H1 (cell line): ENCODE data around the gene CHD5. TPM values are rescaled to one million over a fixed set of nuclear protein-coding genes. Genes with fewer than 3 reads are reported as not detected.

ENCODE experiments used
- CTCF ChIA-PET: fragments of 300-600 bp; sonication (Branson Sonifier 250); formaldehyde crosslinking; loops from one replicate; lab custom pipeline; 2021; ENCODE audit not compliant: partially characterized antibody; lab: Charles Lee
- POLR2A ChIA-PET: fragments of 300-600 bp; sonication (Branson Sonifier 250); formaldehyde crosslinking; loops from one replicate; lab custom pipeline; 2021; ENCODE audit warnings: inconsistent platforms; ENCODE audit not compliant: partially characterized antibody; lab: Charles Lee
- DNase-seq, 2 experiments: peaks; one replicate each; pipeline versions ENCODE4 v3.0.0 to v3.0.0-alpha.2; 2010 to 2022; ENCODE audit warnings: low spot score in 2 of 2, low read depth in 1 of 2, mixed read lengths in 1 of 2
- FAIRE-seq: peaks from 2 replicates; lab custom pipeline; 2011; peaks lifted over from hg19 to GRCh38; lab: Jason Lieb, UNC
- H2AFZ ChIP-seq: 2 replicates; pipeline ENCODE4 v1.8.1; 2012; ENCODE audit warnings: low read length, inconsistent platforms
- H2AK5ac ChIP-seq: 2 replicates; pipeline ENCODE4 v1.6.1; 2013; ENCODE audit warnings: low read depth, low read length
- H2BK120ac ChIP-seq: replicated peaks from 2 replicates; pipeline ENCODE3; 2013; ENCODE audit warnings: low read depth, low read length, inconsistent platforms
- H2BK12ac ChIP-seq: 2 replicates; pipeline ENCODE4 v1.6.1; 2013; ENCODE audit warnings: low read depth, low read length
- H2BK15ac ChIP-seq: 2 replicates; pipeline ENCODE4 v1.6.1; 2013; ENCODE audit warnings: low read length
- H2BK20ac ChIP-seq: 2 replicates; pipeline ENCODE4 v1.6.1; 2013; ENCODE audit warnings: low read length
- H2BK5ac ChIP-seq: 2 replicates; pipeline ENCODE4 v1.6.1; 2013; ENCODE audit warnings: low read depth, low read length
- H3K14ac ChIP-seq: 2 replicates; pipeline ENCODE4 v1.6.1; 2013; ENCODE audit warnings: inconsistent platforms; ENCODE audit not compliant: insufficient read length
- H3K18ac ChIP-seq: 2 replicates; pipeline ENCODE4 v1.6.1; 2013; ENCODE audit warnings: low read length; ENCODE audit errors: extremely low read depth
- H3K23ac ChIP-seq: 2 replicates; pipeline ENCODE4 v1.6.1; 2013; ENCODE audit warnings: inconsistent platforms; ENCODE audit not compliant: insufficient read length
- H3K23me2 ChIP-seq: 2 replicates; pipeline ENCODE4 v1.6.1; 2013; ENCODE audit warnings: low read depth, low read length
- H3K27ac ChIP-seq: 2 replicates; pipeline ENCODE4 v1.6.1; 2011; ENCODE audit warnings: low read depth, low read length, inconsistent platforms
- H3K27me3 ChIP-seq, 4 experiments: replicated peaks in 1 of 4; 1 replicate in 1 of 4; 2 replicates in 3 of 4; pipeline versions ENCODE4 v1.6.1 to v1.8.1; 2011 to 2013; ENCODE audit warnings: low read length in 3 of 4, mild to moderate bottlenecking in 3 of 4, inconsistent platforms in 2 of 4, mixed read lengths in 2 of 4, moderate library complexity in 1 of 4; ENCODE audit not compliant: control insufficient read depth in 3 of 4, insufficient read depth in 3 of 4; ENCODE audit errors: extremely low read depth in 1 of 4
- H3K36me3 ChIP-seq, 4 experiments: 2 replicates each; pipeline versions ENCODE4 v1.6.1 to v1.8.1; 2011 to 2013; ENCODE audit warnings: mild to moderate bottlenecking in 4 of 4, low read length in 3 of 4, moderate library complexity in 2 of 4, control low read depth in 1 of 4, inconsistent platforms in 1 of 4; ENCODE audit not compliant: insufficient read depth in 4 of 4, control insufficient read depth in 2 of 4
- H3K4ac ChIP-seq: replicated peaks from 2 replicates; pipeline ENCODE3; 2013; ENCODE audit warnings: low read length, low read depth, mixed read lengths, inconsistent platforms; ENCODE audit not compliant: insufficient read length
- H3K4me1 ChIP-seq, 4 experiments: replicated peaks in 1 of 4; 1 replicate in 1 of 4; 2 replicates in 3 of 4; pipeline versions ENCODE4 v1.6.1 to v1.8.1; 2011 to 2013; ENCODE audit warnings: low read length in 3 of 4, inconsistent platforms in 2 of 4, mixed read lengths in 1 of 4; ENCODE audit not compliant: insufficient read depth in 4 of 4, control insufficient read depth in 3 of 4
- H3K4me2 ChIP-seq, 2 experiments: 2 replicates each; pipeline versions ENCODE4 v1.6.1 to v1.8.1; 2011 to 2013; ENCODE audit warnings: low read depth in 2 of 2, low read length in 2 of 2, control low read depth in 1 of 2, inconsistent platforms in 1 of 2, mild to moderate bottlenecking in 1 of 2; ENCODE audit not compliant: insufficient read depth in 1 of 2
- H3K4me3 ChIP-seq, 4 experiments: fragments of 200-600, 300-600 bp in 1 of 4; sonication (generic), shearing (Covaris generic), sonication (Bioruptor Twin) in 1 of 4; 2 replicates each; pipeline versions ENCODE4 v1.5.1 to v1.8.1; 2011 to 2016; ENCODE audit warnings: low read length in 4 of 4, low read depth in 3 of 4, control low read depth in 2 of 4, inconsistent platforms in 2 of 4, mild to moderate bottlenecking in 2 of 4, mixed read lengths in 1 of 4, moderate library complexity in 1 of 4; ENCODE audit not compliant: insufficient read depth in 2 of 4; ENCODE audit errors: extremely low read depth in 1 of 4
- H3K56ac ChIP-seq: replicated peaks from 2 replicates; pipeline ENCODE3; 2013; ENCODE audit warnings: low read depth, mild to moderate bottlenecking, mixed read lengths, low read length, inconsistent platforms; ENCODE audit not compliant: insufficient read length
- H3K79me1 ChIP-seq: 2 replicates; pipeline ENCODE4 v1.6.1; 2013; ENCODE audit warnings: low read depth, low read length, control low read depth
- H3K79me2 ChIP-seq, 2 experiments: 2 replicates each; pipeline versions ENCODE4 v1.6.1 to v1.8.1; 2012 to 2013; ENCODE audit warnings: low read length in 2 of 2, mild to moderate bottlenecking in 2 of 2, inconsistent platforms in 1 of 2; ENCODE audit not compliant: insufficient read depth in 2 of 2, control insufficient read depth in 1 of 2
- H3K9ac ChIP-seq, 4 experiments: replicated peaks in 1 of 4; 1 replicate in 1 of 4; 2 replicates in 3 of 4; pipeline versions ENCODE4 v1.6.1 to v1.8.1; 2011 to 2013; ENCODE audit warnings: low read depth in 3 of 4, low read length in 3 of 4, control low read depth in 2 of 4, mild to moderate bottlenecking in 2 of 4, moderate library complexity in 2 of 4, inconsistent platforms in 1 of 4; ENCODE audit errors: extremely low read depth in 1 of 4
- H3K9me3 ChIP-seq, 2 experiments: 2 replicates each; pipeline versions ENCODE4 v1.6.1 to v1.8.1; 2012 to 2013; ENCODE audit warnings: mild to moderate bottlenecking in 2 of 2, moderate library complexity in 2 of 2, control low read depth in 1 of 2, inconsistent platforms in 1 of 2, low read depth in 1 of 2, low read length in 1 of 2, mixed read lengths in 1 of 2; ENCODE audit not compliant: insufficient read depth in 2 of 2
- H4K20me1 ChIP-seq, 2 experiments: replicated peaks in 1 of 2; 2 replicates each; pipeline versions ENCODE3 to v1.8.1; 2011 to 2013; ENCODE audit warnings: inconsistent platforms in 2 of 2, low read length in 2 of 2, mild to moderate bottlenecking in 1 of 2; ENCODE audit not compliant: insufficient read depth in 2 of 2, control insufficient read depth in 1 of 2
- H4K5ac ChIP-seq: 2 replicates; pipeline ENCODE4 v1.6.1; 2013; ENCODE audit warnings: low read length, low read depth, mixed read lengths, inconsistent platforms; ENCODE audit not compliant: insufficient read length
- H4K8ac ChIP-seq: 2 replicates; pipeline ENCODE4 v1.8.0; 2013; ENCODE audit warnings: mild to moderate bottlenecking, moderate library complexity, low read length, inconsistent platforms; ENCODE audit not compliant: insufficient read depth; ENCODE audit errors: extremely low read depth
- H4K91ac ChIP-seq: replicated peaks from 2 replicates; pipeline ENCODE3; 2013; ENCODE audit warnings: low read length, mixed read lengths, inconsistent platforms; ENCODE audit not compliant: insufficient read length
- ATF2 ChIP-seq: IDR thresholded peaks from 2 replicates; pipeline ENCODE4 v1.6.1; 2012; ENCODE audit warnings: low read length, inconsistent platforms
- CTBP2 ChIP-seq: IDR thresholded peaks from 2 replicates; pipeline ENCODE4 v1.7.0; 2011; ENCODE audit warnings: borderline replicate concordance, mild to moderate bottlenecking, moderate library complexity, mixed read lengths, low read length; ENCODE audit not compliant: insufficient read depth, insufficient read length
- HDAC6 ChIP-seq: IDR thresholded peaks from one replicate; pipeline ENCODE4 v1.7.1; 2012; ENCODE audit warnings: low read depth, mild to moderate bottlenecking, inconsistent platforms, low read length, moderate library complexity
- POLR2AphosphoS5 ChIP-seq: IDR thresholded peaks from 2 replicates; pipeline ENCODE4 v1.6.1; 2011; ENCODE audit warnings: low read depth, low read length
- SP2 ChIP-seq: IDR thresholded peaks from 2 replicates; pipeline ENCODE4 v1.6.1; 2012; ENCODE audit warnings: mild to moderate bottlenecking, low read length, inconsistent platforms
- TAF7 ChIP-seq: optimal IDR thresholded peaks from 2 replicates; pipeline ENCODE3; 2011; ENCODE audit warnings: low read depth, mild to moderate bottlenecking, inconsistent platforms, low read length, moderate library complexity, borderline replicate concordance
- TEAD4 ChIP-seq: IDR thresholded peaks from 2 replicates; pipeline ENCODE4 v1.6.1; 2012; ENCODE audit warnings: low read depth, low read length, inconsistent platforms, mixed read lengths
- USF2 ChIP-seq: IDR thresholded peaks from 2 replicates; pipeline ENCODE4 v1.6.1; 2011; ENCODE audit warnings: low read length, improper control_type of control experiment
- WGBS, 2 experiments: shearing (Covaris generic) in 1 of 2; methylation state at CpG; one replicate each; pipeline versions ENCODE4 v1.1.6 to v1.1.7; 2013 to 2015; ENCODE audit warnings: low lambda C conversion rate in 2 of 2, mixed read lengths in 2 of 2, inconsistent platforms in 1 of 2, low coverage in 1 of 2, missing lambda C conversion rate in 1 of 2; ENCODE audit not compliant: insufficient replicate concordance in 2 of 2, insufficient coverage in 1 of 2, insufficient read length in 1 of 2; ENCODE audit errors: extremely low coverage in 1 of 2, missing lambda C conversion rate in 1 of 2; 5-methylcytosine and 5-hydroxymethylcytosine counted together
- polyA plus RNA-seq, 7 experiments: library from polyadenylated mRNA; depleted of rRNA in 3 of 7; stranded (reverse) in 5 of 7; unstranded in 2 of 7; fragments of >200 nt in 5 of 7; fragments of 200-250 nt in 2 of 7; gene quantifications; 1 replicate in 5 of 7; 2 replicates in 1 of 7; 4 replicates in 1 of 7; pipeline versions ENCODE4 v1.2.1 to v1.2.3, GENCODE V29; 2011 to 2013; ENCODE audit warnings: missing spikeins in 2 of 7, mixed read lengths in 2 of 7
- total RNA-seq: library from RNA; stranded (reverse); fragmentation: NEBNext Ultra II Directional; extraction: Animal tissue kit (Norgen Biotek cat#: 25700); gene quantifications from 2 replicates; pipeline ENCODE4 v1.2.1, GENCODE V29; 2021

The CHD5 gene
- total and polyA plus RNA-seq, 2 of the 8 experiments (the other 6 are each of a cell fraction or from before 2014, with no cell fraction given), result 0.42 to 1.8 TPM

GRCh38 chr1:6218375-6219164, 38.4 kb upstream of the CHD5 start:
- Histone ChIP-seq H3K14ac (no peak overlapping the region), H3K18ac (no peak overlapping the region), H2AK5ac (no peak overlapping the region), H3K79me2 (no peaks in the 10 kb centered on the region), H3K23me2 (no peaks in the 10 kb centered on the region), H2BK12ac (no peak overlapping the region), H3K27me3 (no peaks in the 10 kb centered on the region), H2BK120ac (no peak overlapping the region), H3K23ac (no peak overlapping the region), H3K4ac (no peak overlapping the region), H3K4me1 (no peaks in the 10 kb centered on the region; a peak in 1 of 7 replicates), H3K27ac (no peak overlapping the region), H4K5ac (no peak overlapping the region), H3K79me1 (no peaks in the 10 kb centered on the region; the same call in 1 of the 2 replicates), H3K4me2 (no peak overlapping the region), H3K36me3 (peaks cover 1 to 20% (median 3%) of the 10 kb centered on the region in 4 experiments; a peak in 7 of 8 replicates), H4K91ac (no peak overlapping the region), H2AFZ (no peak overlapping the region), H3K9ac (no peak overlapping the region), H2BK5ac (no peak overlapping the region), H3K9me3 (no peaks in the 10 kb centered on the region), H2BK20ac (no peak overlapping the region), H4K20me1 (peaks cover 4 to 7% of the 10 kb centered on the region in 2 experiments), H2BK15ac (no peak overlapping the region), H3K4me3 (no peak overlapping the region), H3K56ac (no peak overlapping the region), H4K8ac (no peak overlapping the region)
- CTCF ChIA-PET, result interaction anchor here (0.6 to 10.4 kb wide), 7 partner anchors 8 to 205 kb away, joined by 3 to 74 read pairs (median 6); partner anchors contain the start of gene RNF207
- DNase-seq (no peak), FAIRE-seq (no peak)
- POLR2A ChIA-PET, result interaction anchor here (0.9 to 5.1 kb wide), 7 partner anchors 7 to 20 kb away, joined by 3 to 28 read pairs (median 6); partner anchors contain the start of gene RNF207
- 90% methylated on average over 16 of the region's 16 CpGs; no CpG with 5 or more reads in 1 of the 2 experiments for whole genome bisulfite sequencing, 2 experiments
- TF ChIP-seq TAF7 (no peak), USF2 (no peak), TEAD4 (no peak), SP2 (no peak), POLR2AphosphoS5 (no peak), CTBP2 (no peak), ATF2 (no peak), HDAC6 (no peak)
